Uterus (tissue), 4 donors: Measurements from ENCODE around the gene PLCG2. TPM values are rescaled to one million over a fixed set of nuclear protein-coding genes. Genes with fewer than 3 reads are reported as not detected.

ENCODE experiments used
- DNase-seq, 2 donors: peaks; one replicate each; pipeline ENCODE4 v3.0.0-alpha.2; 2019 to 2020
- H3K27ac ChIP-seq, 2 donors: fragments of 200-600 bp; sonication (generic); 1 replicate in 1 of 2; 2 replicates in 1 of 2; pipeline ENCODE4 v1.5.1; 2016 to 2018
- H3K27me3 ChIP-seq, 2 donors: fragments of 200-600 bp; sonication (generic); one replicate each; pipeline ENCODE4 v1.5.1; 2018 to 2019; ENCODE audit warnings: control low read depth in 1 of 2
- H3K36me3 ChIP-seq, 2 donors: fragments of 200-600 bp; sonication (generic); one replicate each; pipeline ENCODE4 v1.5.1; 2019; ENCODE audit warnings: control low read depth in 1 of 2
- H3K4me1 ChIP-seq, 2 donors: fragments of 200-600 bp; sonication (generic); one replicate each; pipeline ENCODE4 v1.5.1; 2018 to 2019; ENCODE audit warnings: control low read depth in 1 of 2
- H3K4me3 ChIP-seq, 2 donors: fragments of 200-600 bp; sonication (generic); 1 replicate in 1 of 2; 2 replicates in 1 of 2; pipeline ENCODE4 v1.5.1; 2018 to 2019; ENCODE audit warnings: mild to moderate bottlenecking in 1 of 2
- H3K9me3 ChIP-seq, 2 donors: fragments of 200-600 bp; sonication (generic); one replicate each; pipeline ENCODE4 v1.5.1; 2019; ENCODE audit warnings: control low read depth in 1 of 2
- CTCF ChIP-seq, 4 experiments: fragments of 200-600 bp in 2 of 4; fragments of 450-650 bp in 2 of 4; sonication (generic) in 2 of 4; IDR thresholded peaks; one replicate each; pipeline ENCODE4 v1.5.1; 2016 to 2019; ENCODE audit warnings: antibody characterized with exemption in 4 of 4, mild to moderate bottlenecking in 2 of 4, moderate library complexity in 1 of 4
- POLR2A ChIP-seq, 2 donors: fragments of 450-650 bp; IDR thresholded peaks; one replicate each; pipeline ENCODE4 v1.6.1; 2016; ENCODE audit warnings: antibody characterized with exemption in 2 of 2, mild to moderate bottlenecking in 1 of 2, moderate library complexity in 1 of 2
- intact Hi-C: fragments of 100-400 bp; cut with DNase I; formaldehyde crosslinking; loops from one replicate; pipeline ENCODE4 v1.15.1; 2023; ENCODE audit warnings: low total_unique reads
- total RNA-seq, 4 donors: library from RNA; depleted of rRNA in 3 of 4; stranded (reverse); fragments of >200 nt in 3 of 4; gene quantifications; one replicate each; pipeline versions ENCODE4 v1.1.0 to v1.2.4, GENCODE V29; 2014 to 2023
- donor health status: DM: yes; HTN: yes; CAD: no.

Gene PLCG2
- total RNA-seq, 4 donors from 2014 or later, result 11.2 to 39.4 (median 18.8) TPM

- intact Hi-C loops, result no loop called here
- H3K4me3 ChIP-seq, result no peak overlapping the region
- DNase-seq, result no peak
- H3K9me3 ChIP-seq, result no peaks in the 10 kb centered on the region
- H3K27ac ChIP-seq, result no peak overlapping the region
- H3K27me3 ChIP-seq, result no peaks in the 10 kb centered on the region
- no peaks in the 10 kb centered on the region for H3K36me3 ChIP-seq
- H3K4me1 ChIP-seq, result no peaks in the 10 kb centered on the region
- TF ChIP-seq CTCF (IDR thresholded peaks at IDR 0.05) (no peak), POLR2A (IDR thresholded peaks at IDR 0.05) (no peak)
Measured at GRCh38 chr16:81918927-81919326, 139.8 kb downstream of the PLCG2 start.

GRCh38 chr16:81920498-81920897 lies 141.4 kb downstream of the PLCG2 start:
- H3K27ac ChIP-seq, result no peak overlapping the region
- no peaks in the 10 kb centered on the region for H3K36me3 ChIP-seq
- H3K27me3 ChIP-seq, result no peaks in the 10 kb centered on the region
- no peak overlapping the region for H3K4me3 ChIP-seq
- no peak for DNase-seq
- no peaks in the 10 kb centered on the region for H3K4me1 ChIP-seq
- no peak for TF ChIP-seq POLR2A (IDR thresholded peaks at IDR 0.05)
- TF ChIP-seq CTCF (IDR thresholded peaks at IDR 0.05), result no peak
- intact Hi-C loops, result no loop called here
- no peaks in the 10 kb centered on the region for H3K9me3 ChIP-seq

GRCh38 chr16:81921085-81921814 lies 142.2 kb downstream of the PLCG2 start:
- TF ChIP-seq POLR2A (IDR thresholded peaks at IDR 0.05) (no peak), CTCF (IDR thresholded peaks at IDR 0.05) (no peak)
- DNase-seq, result no peak
- no peak overlapping the region for H3K4me3 ChIP-seq
- H3K27me3 ChIP-seq, result no peaks in the 10 kb centered on the region
- H3K36me3 ChIP-seq, result no peaks in the 10 kb centered on the region
- no peaks in the 10 kb centered on the region for H3K4me1 ChIP-seq
- intact Hi-C loops, result no loop called here
- no peak overlapping the region for H3K27ac ChIP-seq
- H3K9me3 ChIP-seq, result no peaks in the 10 kb centered on the region

- H3K4me1 ChIP-seq, result no peaks in the 10 kb centered on the region
- no peaks in the 10 kb centered on the region for H3K36me3 ChIP-seq
- intact Hi-C loops, result no loop called here
- H3K9me3 ChIP-seq, result no peaks in the 10 kb centered on the region
- no peak for DNase-seq
- TF ChIP-seq POLR2A (IDR thresholded peaks at IDR 0.05) (no peak), CTCF (IDR thresholded peaks at IDR 0.05) (no peak)
- no peak overlapping the region for H3K27ac ChIP-seq
- no peak overlapping the region for H3K4me3 ChIP-seq
- H3K27me3 ChIP-seq, result no peaks in the 10 kb centered on the region
Measured at GRCh38 chr16:81921843-81922584, 142.9 kb downstream of the PLCG2 start.

- intact Hi-C loops, result no loop called here
- no peaks in the 10 kb centered on the region for H3K9me3 ChIP-seq
Measured at GRCh38 chr16:81923296-81923695, 144.2 kb downstream of the PLCG2 start.

More at GRCh38 chr16:81923296-81923695, 144.2 kb downstream of the PLCG2 start:
- H3K27me3 ChIP-seq, result no peaks in the 10 kb centered on the region
- H3K27ac ChIP-seq, result no peak overlapping the region
- TF ChIP-seq POLR2A (IDR thresholded peaks at IDR 0.05) (no peak), CTCF (IDR thresholded peaks at IDR 0.05) (no peak)
- no peaks in the 10 kb centered on the region for H3K36me3 ChIP-seq
- DNase-seq, result no peak
- no peak overlapping the region for H3K4me3 ChIP-seq
- H3K4me1 ChIP-seq, result no peaks in the 10 kb centered on the region
